Stomach (tissue), 4 donors: ENCODE data around the gene LRRC3C.

Experiments used
- CTCF ChIP-seq, 7 experiments: fragments of 450-650 bp in 4 of 7; fragments of 200-600 bp in 3 of 7; sonication (generic) in 3 of 7; IDR thresholded peaks; one replicate each; pipeline ENCODE4 v1.5.1; 2016 to 2019; ENCODE audit warnings: antibody characterized with exemption in 7 of 7, control low read depth in 2 of 7, mild to moderate bottlenecking in 1 of 7
- EP300 ChIP-seq: sonication (generic); formaldehyde crosslinking; IDR thresholded peaks from one replicate; pipeline ENCODE4 v1.6.1; 2017; ENCODE audit warnings: antibody characterized with exemption
- POLR2A ChIP-seq, 4 donors: fragments of 450-650 bp; IDR thresholded peaks; one replicate each; pipeline ENCODE4 v1.6.1; 2016; ENCODE audit warnings: antibody characterized with exemption in 4 of 4, control low read depth in 2 of 4, mild to moderate bottlenecking in 1 of 4, moderate library complexity in 1 of 4
- POLR2AphosphoS5 ChIP-seq, 3 donors: sonication (generic); formaldehyde crosslinking; IDR thresholded peaks; one replicate each; pipeline ENCODE4 v1.6.1; 2016; ENCODE audit warnings: antibody characterized with exemption in 3 of 3

- TF ChIP-seq CTCF (IDR thresholded peaks at IDR 0.05), result no peak
- TF ChIP-seq POLR2A (IDR thresholded peaks at IDR 0.05), result no peak
- TF ChIP-seq POLR2AphosphoS5 (IDR thresholded peaks at IDR 0.05), result no peak
- TF ChIP-seq EP300, result no peak
These were observed 27.3 kb downstream of the LRRC3C start for GRCh38 chr17:39954876-39955275.
